GM12864 (cell line): ENCODE results near the gene VSNL1.

Experiments used
- DNase-seq: peaks from one replicate; pipeline ENCODE4 v3.0.0-alpha.2; 2011; ENCODE audit warnings: low read depth
- H3K4me3 ChIP-seq: 2 replicates; pipeline ENCODE4 v1.5.1; 2011; ENCODE audit warnings: mild to moderate bottlenecking, low read depth, low read length, control low read depth
- CTCF ChIP-seq: IDR thresholded peaks from 2 replicates; pipeline ENCODE4 v1.5.1; 2011; ENCODE audit warnings: low read depth, mild to moderate bottlenecking, moderate library complexity, low read length, control low read depth, inconsistent platforms; ENCODE audit errors: missing control alignments

Gene VSNL1

GRCh38 chr2:17606851-17607250, 66.4 kb downstream of the VSNL1 start:
- DNase-seq, result no peak
- no peak for TF ChIP-seq CTCF
- H3K4me3 ChIP-seq, result no peak overlapping the region

DNA sequence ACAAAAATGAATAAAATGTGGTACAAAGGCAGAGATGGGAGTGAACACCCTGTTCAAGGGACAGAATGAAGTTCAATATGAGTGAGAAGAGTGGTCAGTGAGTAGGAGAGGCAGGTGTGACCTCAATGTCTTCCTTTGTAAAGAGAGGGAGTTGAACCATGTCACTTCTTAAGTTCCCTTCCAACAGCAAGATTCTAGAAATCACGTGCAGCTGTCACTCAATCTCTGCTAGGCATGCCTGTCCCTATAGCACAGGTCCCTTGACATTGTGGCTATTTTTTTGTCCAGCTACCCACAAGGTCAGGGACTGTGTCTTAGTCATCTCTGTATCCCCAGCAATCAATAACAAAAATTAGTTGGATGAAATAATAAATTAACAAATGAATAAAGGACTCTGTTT, 66.9 kb downstream of the VSNL1 start:
- DNase-seq, result no peak
- no peak for TF ChIP-seq CTCF

DNA sequence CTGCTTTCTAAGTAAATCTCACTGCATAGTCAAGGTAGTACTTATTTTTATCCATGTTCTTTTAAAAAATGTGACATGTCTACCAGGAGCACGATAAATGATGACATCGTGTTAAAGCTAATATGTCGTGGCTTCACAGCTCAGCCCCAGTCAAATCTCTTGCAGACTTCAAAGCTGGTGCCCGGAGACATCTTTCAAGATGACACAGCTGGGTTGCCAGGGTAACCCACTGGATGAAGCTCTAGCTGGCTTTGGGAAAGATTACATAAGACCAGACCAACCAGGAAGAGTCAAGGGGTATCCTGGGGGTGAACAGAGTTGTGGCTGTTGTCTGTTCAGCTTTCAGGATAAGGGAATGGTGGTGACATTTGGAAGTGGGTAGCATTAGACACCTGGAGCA, 67.8 kb downstream of the VSNL1 start:
- no peak for DNase-seq
- no peak overlapping the region for H3K4me3 ChIP-seq
- no peak for TF ChIP-seq CTCF

More for the DNA sequence above, 66.9 kb downstream of the VSNL1 start:
- no peak overlapping the region for H3K4me3 ChIP-seq

GRCh38 chr2:17610521-17610920, 70.0 kb downstream of the VSNL1 start:
- no peak for TF ChIP-seq CTCF
- no peak overlapping the region for H3K4me3 ChIP-seq
- DNase-seq, result no peak

- DNase-seq, result no peak
- no peak for TF ChIP-seq CTCF
- no peak overlapping the region for H3K4me3 ChIP-seq
These were observed 70.5 kb downstream of the VSNL1 start for GRCh38 chr2:17611036-17611435.

- DNase-seq, result no peak
- no peak overlapping the region for H3K4me3 ChIP-seq
- no peak for TF ChIP-seq CTCF
These were observed 73.9 kb downstream of the VSNL1 start for GRCh38 chr2:17614174-17614930.

GRCh38 chr2:17615147-17615546, 74.7 kb downstream of the VSNL1 start:
- TF ChIP-seq CTCF, result no peak
- no peak for DNase-seq
- no peak overlapping the region for H3K4me3 ChIP-seq
